Stimulated activated CD8-positive, alpha-beta memory T cell treated with anti-CD3 and anti-CD28 coated beads, Interleukin-7, amount 100 ng/mL, for 24 hours (primary cell): Measurements from ENCODE around the gene DDIT4.
"Not testable (repeated sequence)": the region's sequence is repeated elsewhere in the genome, so short reads cannot be mapped to it uniquely, and the experiment has no call there.

ENCODE experiments used
- DNase-seq: peaks from one replicate; pipeline ENCODE4 v3.0.0-alpha.2; 2020; ENCODE audit warnings: low read depth

DDIT4 gene

DNA sequence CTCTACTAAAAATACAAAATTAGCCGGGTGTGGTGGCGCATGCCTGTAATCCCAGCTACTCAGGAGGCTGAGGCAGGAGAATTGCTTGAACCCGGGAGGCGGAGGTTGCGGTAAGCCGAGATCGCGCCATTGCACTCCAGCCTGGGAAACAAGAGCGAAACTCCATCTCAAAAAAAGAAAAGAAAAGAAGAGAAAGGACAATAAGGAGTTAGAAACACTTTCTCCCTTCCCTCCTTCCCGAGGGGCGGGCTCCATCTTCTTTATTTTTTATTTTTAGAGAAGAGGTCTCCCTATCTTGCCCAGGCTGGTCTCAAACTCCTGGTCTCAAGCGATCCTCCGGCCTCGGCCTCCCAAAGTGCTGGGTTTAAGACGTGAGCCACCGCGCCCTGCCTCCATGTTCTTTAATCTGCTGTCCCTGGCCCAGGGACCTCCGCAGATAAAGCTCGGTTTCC lies 23.1 kb downstream of the DDIT4 start:
- DNase-seq = not testable (repeated sequence)

DNA sequence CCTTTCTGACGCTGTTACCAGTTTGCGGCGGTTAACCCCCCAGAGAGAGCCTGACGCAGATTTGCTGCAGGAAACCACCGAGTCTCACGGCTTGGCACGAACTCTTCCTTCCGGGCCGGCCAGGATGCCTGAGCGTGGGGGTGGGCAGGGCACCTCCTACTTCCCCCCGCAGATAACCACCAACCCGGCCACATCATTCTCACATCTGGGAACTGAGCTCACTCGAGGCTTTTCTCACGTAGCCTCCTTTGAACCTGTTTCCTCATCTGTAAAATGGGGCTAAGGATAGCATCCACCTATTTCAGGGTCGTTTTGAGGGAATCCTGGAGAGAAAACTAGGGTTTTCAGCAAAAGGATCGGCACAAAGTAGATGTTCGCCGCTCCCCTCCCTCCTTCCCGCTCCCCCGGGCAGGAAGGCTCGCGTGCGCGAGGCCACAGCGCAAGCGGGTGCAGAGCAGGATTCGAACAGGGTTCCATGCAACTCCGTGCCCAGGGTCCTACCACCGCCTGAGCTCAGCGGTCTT lies 23.6 kb downstream of the DDIT4 start:
- peak; percentile 90 for DNase-seq

- peak; percentile 84 for DNase-seq
Measured at GRCh38 chr10:72297805-72298591, 24.3 kb downstream of the DDIT4 start.

- no peak for DNase-seq
Measured at GRCh38 chr10:72298592-72299519, 25.1 kb downstream of the DDIT4 start.

DNA sequence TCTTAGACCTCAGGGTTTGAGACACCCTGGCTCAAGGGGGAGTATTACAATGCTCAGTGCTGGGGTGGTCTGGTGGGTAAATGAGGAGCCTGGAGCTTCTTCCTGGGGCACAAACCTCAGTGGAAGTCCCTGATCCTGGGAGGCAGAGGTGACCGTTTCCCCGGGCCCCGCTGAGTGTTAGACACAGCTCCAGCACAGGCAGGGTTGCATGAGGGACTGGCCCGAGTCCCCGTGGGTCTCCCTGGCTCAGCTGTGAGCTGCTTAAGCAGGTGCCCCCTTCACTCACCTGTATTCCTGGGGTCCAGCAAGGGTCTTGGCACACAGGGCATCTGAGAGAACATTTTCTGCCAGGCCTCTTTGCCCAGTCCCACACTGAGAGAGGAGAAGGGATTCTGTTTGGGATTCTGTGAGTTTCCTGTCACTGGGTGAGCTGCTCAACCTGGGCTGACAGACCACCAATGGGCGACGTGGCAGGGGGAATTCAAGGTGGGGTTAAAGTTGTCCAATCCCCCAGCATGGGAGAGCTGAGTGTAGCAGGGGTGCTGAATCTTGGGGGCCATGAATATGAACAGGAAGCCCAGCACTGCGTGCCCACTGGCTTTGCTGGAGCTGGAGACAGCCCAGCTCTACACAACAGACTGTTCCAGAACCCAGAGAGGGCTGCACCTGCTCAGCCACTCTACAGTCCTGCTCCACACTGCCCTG lies 29.9 kb downstream of the DDIT4 start:
- DNase-seq = no peak

DNA sequence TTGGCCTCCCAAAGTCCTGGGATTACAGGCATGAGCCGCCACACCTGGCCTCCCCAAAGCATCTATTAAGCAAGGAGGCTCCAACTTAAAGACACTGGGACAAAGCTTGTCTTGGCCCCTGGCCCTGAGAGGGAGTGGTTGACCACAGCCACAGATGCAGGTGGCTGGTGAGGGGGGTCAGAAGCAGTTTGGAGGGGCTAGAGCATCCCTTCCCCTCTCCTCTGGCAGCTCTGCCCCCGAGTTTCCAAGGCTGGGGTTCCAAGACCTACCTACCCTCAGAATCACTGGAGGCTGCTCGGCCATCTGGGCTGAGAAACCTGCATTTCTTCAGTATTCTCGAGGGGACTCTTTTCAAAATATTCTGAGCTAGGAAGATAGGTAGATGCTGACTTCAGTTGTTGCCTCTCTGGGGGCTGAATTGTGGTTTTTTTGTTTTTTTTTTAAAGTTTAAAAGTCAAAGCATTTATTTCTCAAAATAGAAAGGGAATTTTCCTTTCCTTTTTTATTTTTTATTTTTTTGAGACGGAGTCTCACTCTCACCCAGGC lies 32.6 kb downstream of the DDIT4 start:
- no peak for DNase-seq

- not testable (repeated sequence) for DNase-seq
Measured at GRCh38 chr10:72307711-72308110, 34.0 kb downstream of the DDIT4 start.

- no peak for DNase-seq
Measured at GRCh38 chr10:72308320-72308987, 34.7 kb downstream of the DDIT4 start.

DNA sequence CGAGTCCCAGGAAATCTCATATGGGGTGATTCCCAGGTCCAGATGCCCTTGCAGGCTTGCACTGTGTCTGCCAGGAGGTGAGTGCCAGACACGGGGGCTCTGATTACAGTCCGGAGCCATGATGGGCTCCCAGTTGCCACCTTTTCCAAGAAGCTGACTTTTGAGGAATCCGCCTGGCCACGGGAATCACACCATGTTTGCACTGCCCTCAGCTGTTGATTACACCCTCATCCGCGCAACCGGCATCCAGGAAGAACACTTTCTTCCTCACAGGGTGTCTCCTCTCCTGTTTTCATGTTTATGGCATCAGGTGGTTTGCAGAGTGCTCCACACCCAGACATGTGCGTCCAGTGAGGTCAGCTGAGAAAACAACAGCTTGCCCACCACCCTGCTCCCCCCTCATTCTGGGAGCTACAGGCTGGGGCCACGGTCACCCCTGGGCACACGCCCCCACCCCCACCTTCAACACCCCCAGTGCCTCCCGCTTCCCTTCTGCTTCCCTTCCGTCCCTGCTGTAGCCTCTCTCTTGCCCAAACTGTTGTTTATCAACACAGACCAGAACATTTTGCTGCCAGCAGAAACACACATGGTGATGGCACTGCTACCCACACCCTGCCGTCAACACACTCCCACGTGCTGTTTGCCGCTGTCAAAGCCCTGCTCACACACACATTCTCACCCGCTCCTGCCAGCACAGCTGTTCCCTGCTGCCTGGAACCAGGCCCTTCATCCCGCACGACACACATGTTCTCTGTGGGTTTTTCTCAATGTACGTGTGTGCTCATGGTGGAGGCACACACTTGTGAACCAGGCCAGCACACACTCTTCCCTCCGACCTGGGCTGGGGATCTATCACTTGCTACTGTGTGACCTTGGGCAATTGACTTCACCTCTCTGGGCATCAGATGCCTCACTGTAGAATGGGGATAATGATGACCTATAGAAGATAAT lies 35.8 kb downstream of the DDIT4 start:
- DNase-seq = no peak

- no peak for DNase-seq
Measured at GRCh38 chr10:72310241-72310633, 36.5 kb downstream of the DDIT4 start.

DNA sequence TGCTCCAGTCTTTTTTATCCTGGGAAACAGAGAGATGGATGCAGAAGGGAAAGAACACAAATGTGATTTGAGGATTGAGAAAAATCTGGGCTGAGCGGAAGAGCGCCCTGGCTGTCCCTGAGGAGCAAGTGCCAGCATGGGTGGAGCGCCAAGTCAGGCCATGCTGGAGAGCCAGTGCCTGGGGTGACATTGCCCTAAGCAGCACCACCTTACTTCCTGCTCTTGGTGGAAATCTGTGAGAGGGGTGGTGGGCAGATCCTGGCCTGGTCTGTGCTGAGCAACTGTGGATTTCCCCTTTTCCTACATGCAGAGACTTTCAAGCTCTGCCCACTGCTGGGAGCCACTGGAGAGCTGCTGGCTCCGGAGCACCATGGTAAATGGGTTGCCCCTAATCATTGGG lies 36.9 kb downstream of the DDIT4 start:
- DNase-seq = no peak

DNA sequence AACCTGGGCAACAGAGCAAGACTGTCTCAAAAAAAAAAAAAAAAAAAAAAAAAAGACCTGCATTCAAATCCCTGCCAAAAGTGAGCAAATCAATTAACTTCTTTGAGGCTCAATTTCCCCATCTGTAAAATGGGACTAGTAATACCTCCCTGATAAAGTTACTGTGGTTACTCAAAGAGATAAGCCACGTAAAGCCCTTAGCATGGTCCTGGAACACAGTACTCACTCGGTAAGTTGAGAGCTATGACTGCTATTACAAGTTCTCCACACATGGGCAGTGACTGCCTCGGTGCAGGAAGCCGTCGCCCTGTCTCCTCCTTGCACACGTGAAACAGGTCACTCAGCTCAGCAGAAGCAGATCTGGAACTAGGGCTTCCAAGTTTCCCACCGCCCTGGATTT lies 37.9 kb downstream of the DDIT4 start:
- DNase-seq = no peak

DNA sequence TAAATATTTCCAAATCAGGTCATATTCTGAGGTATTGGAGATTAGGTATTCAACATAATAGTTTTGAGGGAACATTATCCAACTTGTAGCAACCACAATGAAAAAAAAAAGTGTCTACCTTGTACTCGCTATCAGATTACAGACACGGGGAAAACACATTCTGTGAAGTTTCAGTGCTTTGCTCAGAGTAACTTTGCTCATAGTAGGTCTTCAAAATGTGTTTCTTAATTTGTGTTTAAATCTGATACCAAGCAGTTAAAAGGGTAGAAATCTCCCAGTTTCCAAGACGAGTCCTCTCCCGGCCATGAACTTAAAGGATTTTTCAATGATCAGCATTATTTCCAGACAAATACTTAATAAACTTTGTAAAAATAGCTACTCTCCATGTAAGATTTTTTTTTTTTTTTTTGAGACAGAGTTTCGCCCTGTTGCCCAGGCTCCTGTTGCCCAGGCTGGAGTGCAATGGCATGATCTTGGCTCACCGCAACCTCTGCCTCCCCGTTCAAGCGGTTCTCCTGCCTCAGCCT lies 39.2 kb downstream of the DDIT4 start:
- DNase-seq = no peak

GRCh38 chr10:72314263-72314662 lies 40.5 kb downstream of the DDIT4 start:
- DNase-seq = no peak

- no peak for DNase-seq
Measured at GRCh38 chr10:72315054-72315453, 41.3 kb downstream of the DDIT4 start.

GRCh38 chr10:72315611-72316385 lies 42.1 kb downstream of the DDIT4 start:
- DNase-seq = no peak

DNA sequence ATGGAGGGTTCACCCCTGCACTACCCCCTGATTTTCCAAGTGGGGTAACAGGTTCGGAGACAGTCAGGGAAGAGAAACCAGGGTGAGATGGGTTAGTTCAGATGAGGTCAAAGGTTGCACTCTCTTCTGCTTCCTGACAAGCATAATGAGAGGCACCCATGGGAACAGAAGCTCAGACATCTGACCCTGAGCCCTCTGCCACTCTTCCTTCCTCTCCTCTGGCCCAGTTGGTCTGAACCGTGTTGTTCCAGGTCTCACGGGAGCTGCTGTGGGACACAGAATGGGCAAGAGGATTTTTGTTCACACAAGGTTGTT lies 42.6 kb downstream of the DDIT4 start:
- DNase-seq = no peak

GRCh38 chr10:72316748-72317435 lies 43.2 kb downstream of the DDIT4 start:
- no peak for DNase-seq
